Esophagus squamous epithelium (tissue), 5 donors: ENCODE results near the gene KDM3A. TPM values are rescaled to one million over a fixed set of nuclear protein-coding genes. Genes with fewer than 3 reads are reported as not detected.

Source experiments
- DNase-seq: peaks from one replicate; lab custom pipeline; 2025; lab: John Stamatoyannopoulos, UW
- H3K27ac ChIP-seq, 4 donors: fragments of 200-600 bp; sonication (generic); one replicate each; pipeline ENCODE4 v1.5.1; 2016 to 2019; ENCODE audit warnings: mild to moderate bottlenecking in 1 of 4
- H3K27me3 ChIP-seq, 4 donors: fragments of 200-600 bp; sonication (generic); 1 replicate in 3 of 4; 2 replicates in 1 of 4; pipeline versions ENCODE4 v1.5.1 to v1.6.0; 2017 to 2021; ENCODE audit warnings: antibody characterized with exemption in 1 of 4
- H3K36me3 ChIP-seq, 3 donors: fragments of 200-600 bp; sonication (generic); one replicate each; pipeline ENCODE4 v1.5.1; 2016 to 2019
- H3K4me1 ChIP-seq, 3 donors: fragments of 200-600 bp; sonication (generic); one replicate each; pipeline ENCODE4 v1.5.1; 2017 to 2019
- H3K4me3 ChIP-seq, 4 donors: fragments of 200-600 bp; sonication (generic); 1 replicate in 3 of 4; 2 replicates in 1 of 4; pipeline ENCODE4 v1.5.1; 2016 to 2019; ENCODE audit warnings: mild to moderate bottlenecking in 2 of 4, moderate library complexity in 1 of 4
- H3K9me3 ChIP-seq, 3 donors: fragments of 200-600 bp; sonication (generic); one replicate each; pipeline ENCODE4 v1.5.1; 2016 to 2019
- CTCF ChIP-seq, 6 experiments: fragments of 450-650 bp in 4 of 6; fragments of 200-600 bp in 2 of 6; sonication (generic) in 2 of 6; IDR thresholded peaks; one replicate each; pipeline ENCODE4 v1.5.1; 2016 to 2019; ENCODE audit warnings: antibody characterized with exemption in 6 of 6, mild to moderate bottlenecking in 4 of 6, moderate library complexity in 4 of 6
- POLR2A ChIP-seq, 4 donors: fragments of 450-650 bp; IDR thresholded peaks; one replicate each; pipeline ENCODE4 v1.6.1; 2017; ENCODE audit warnings: antibody characterized with exemption in 4 of 4, mild to moderate bottlenecking in 4 of 4, moderate library complexity in 3 of 4
- WGBS, 2 donors: methylation state at CpG; one replicate each; pipeline ENCODE4 v1.1.5; 2018; 5-methylcytosine and 5-hydroxymethylcytosine counted together
- intact Hi-C: fragments of 100-400 bp; cut with DNase I; formaldehyde crosslinking; loops from one replicate; pipeline ENCODE4 v1.15.0; 2022
- total RNA-seq, 4 donors: library from RNA; depleted of rRNA; stranded (reverse); fragments of >200 nt; gene quantifications; one replicate each; pipeline ENCODE4 v1.1.0, GENCODE V29; 2016
- donor health status: DM: yes; HTN: yes; CAD: no.

KDM3A gene
- total RNA-seq, 4 donors from 2014 or later, result 22.0 to 60.7 (median 23.9) TPM

GRCh38 chr2:86441882-86442641 lies 891 bp downstream of the KDM3A start:
- TF ChIP-seq CTCF (IDR thresholded peaks at IDR 0.05) (no peak), POLR2A (IDR thresholded peaks at IDR 0.05) (peak in 2 of 4 donors; percentile 9 to 28)
- 0% methylated on average over 5 to 16 of the region's 53 CpGs for WGBS, 2 donors
- Histone ChIP-seq H3K27me3 (no peaks in the 10 kb centered on the region), H3K36me3 (peaks cover 0 to 30% (median 0%) of the 10 kb centered on the region in 3 donors), H3K9me3 (peaks cover 0 to 29% (median 18%) of the 10 kb centered on the region in 3 donors), H3K27ac (peak overlapping the region; percentile 98 to 99 (median 98)), H3K4me3 (peak overlapping the region; percentile 64 to 83 (median 76)), H3K4me1 (peaks cover 12 to 46% (median 27%) of the 10 kb centered on the region in 3 donors)
- intact Hi-C loops, result no loop called here
- DNase-seq, result peak; percentile 38

- peaks cover 0 to 35% (median 0%) of the 10 kb centered on the region in 3 donors for H3K36me3 ChIP-seq
- peaks cover 12 to 50% (median 27%) of the 10 kb centered on the region in 3 donors for H3K4me1 ChIP-seq
- no peaks in the 10 kb centered on the region for H3K27me3 ChIP-seq
- peaks cover 0 to 25% (median 18%) of the 10 kb centered on the region in 3 donors for H3K9me3 ChIP-seq
- intact Hi-C loops, result no loop called here
- TF ChIP-seq CTCF (IDR thresholded peaks at IDR 0.05), result peak in 2 of 6 experiments; percentile 6 to 11
- peak in 1 of 4 donors; percentile 42 for TF ChIP-seq POLR2A (IDR thresholded peaks at IDR 0.05)
- H3K27ac ChIP-seq, result peak overlapping the region; percentile 98 to 99 (median 98)
- DNase-seq, result peak; percentile 74
- WGBS, 2 donors, result 0 to 1% methylated on average over 5 of the region's 5 CpGs
- peak overlapping the region; percentile 64 to 83 (median 76) for H3K4me3 ChIP-seq
Observed at GRCh38 chr2:86442642-86443005, 1.5 kb downstream of the KDM3A start.

GRCh38 chr2:86443631-86444350 lies 2.6 kb downstream of the KDM3A start:
- DNase-seq, result no peak
- peak overlapping the region in 3 of 4 donors; percentile 98 to 99 (median 99) for H3K27ac ChIP-seq
- peaks cover 0 to 17% (median 11%) of the 10 kb centered on the region in 3 donors for H3K9me3 ChIP-seq
- TF ChIP-seq CTCF (IDR thresholded peaks at IDR 0.05), result no peak
- no peak for TF ChIP-seq POLR2A (IDR thresholded peaks at IDR 0.05)
- intact Hi-C loops, result no loop called here
- WGBS, 2 donors, result 54 to 65% methylated on average over 5 to 7 of the region's 7 CpGs
- no peaks in the 10 kb centered on the region for H3K27me3 ChIP-seq
- H3K4me1 ChIP-seq, result peaks cover 12 to 61% (median 32%) of the 10 kb centered on the region in 3 donors
- peak overlapping the region in 2 of 4 donors; percentile 80 to 83 for H3K4me3 ChIP-seq
- H3K36me3 ChIP-seq, result peaks cover 0 to 45% (median 0%) of the 10 kb centered on the region in 3 donors

GRCh38 chr2:86445436-86445835 lies 4.3 kb downstream of the KDM3A start:
- H3K36me3 ChIP-seq, result peaks cover 0 to 61% (median 0%) of the 10 kb centered on the region in 3 donors
- no peak for TF ChIP-seq CTCF (IDR thresholded peaks at IDR 0.05)
- TF ChIP-seq POLR2A (IDR thresholded peaks at IDR 0.05), result no peak
- no peaks in the 10 kb centered on the region for H3K27me3 ChIP-seq
- no peak for DNase-seq
- peaks cover 0 to under 1% (median 0%) of the 10 kb centered on the region in 3 donors for H3K9me3 ChIP-seq
- peaks cover 12 to 72% (median 32%) of the 10 kb centered on the region in 3 donors for H3K4me1 ChIP-seq
- H3K27ac ChIP-seq, result no peak overlapping the region
- intact Hi-C loops, result no loop called here
- no peak overlapping the region for H3K4me3 ChIP-seq
- 76 to 80% methylated on average over 4 of the region's 4 CpGs for WGBS, 2 donors
